Right lung (tissue), 5 donors: ENCODE results near the gene NIPA2. TPM values are rescaled to one million over a fixed set of nuclear protein-coding genes. Genes with fewer than 3 reads are reported as not detected.

ENCODE experiments used
- polyA plus RNA-seq, 5 donors: library from polyadenylated mRNA; unstranded; fragments of 120-200 nt; gene quantifications; one replicate each; pipeline versions ENCODE4 v1.2.1 to v1.2.3, GENCODE V29; 2013; ENCODE audit warnings: inconsistent platforms in 1 of 5, low replicate concordance in 1 of 5; ENCODE audit not compliant: insufficient read length in 5 of 5, insufficient read depth in 1 of 5

Gene NIPA2
- polyA plus RNA-seq, 5 donors, result 40.2 to 53.9 (median 45.3) TPM

Other genes starting within 250 kb of the NIPA2 start
- gene NIPA1, start 52.0 kb upstream of the NIPA2 start, polyA plus RNA-seq, result 10 to 100 TPM in 4 of 5 donors, 1 to 10 TPM in 1; 9.2 to 14.9 (median 12.3) TPM
- 10 to 100 TPM; 78.9 to 92.3 (median 87.5) TPM for gene CYFIP1, start 141.7 kb downstream of the NIPA2 start, polyA plus RNA-seq
- gene TUBGCP5, start 200.9 kb downstream of the NIPA2 start, polyA plus RNA-seq, result 10 to 100 TPM; 23.8 to 34.4 (median 30.3) TPM